Hypothalamus (tissue), 51 donors: Measurements from ENCODE around the gene JAML.

Experiments used
- DNase-seq, 51 donors: peaks; one replicate each; lab custom pipeline; 2025; lab: John Stamatoyannopoulos, UW

JAML gene

DNA sequence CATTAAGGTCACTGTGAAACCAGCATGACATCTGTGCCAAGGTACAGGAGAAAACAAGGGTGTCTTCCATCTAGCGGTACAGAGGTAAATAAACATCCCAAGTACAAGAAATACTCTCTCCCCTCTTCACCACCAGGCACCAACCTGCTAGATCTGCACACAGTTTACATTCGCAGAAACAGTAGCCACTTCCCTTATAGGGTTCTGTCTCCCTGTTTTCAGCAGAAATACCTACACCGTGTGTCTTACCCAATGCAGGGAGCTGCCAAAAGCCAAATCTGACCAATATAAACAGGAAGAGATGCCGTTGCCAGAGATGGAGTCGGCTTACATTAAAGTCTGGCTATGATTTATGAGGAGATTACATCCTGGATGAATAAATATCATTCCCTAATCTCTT is 73.4 kb downstream of the JAML start:
- DNase-seq, result no peak

DNA sequence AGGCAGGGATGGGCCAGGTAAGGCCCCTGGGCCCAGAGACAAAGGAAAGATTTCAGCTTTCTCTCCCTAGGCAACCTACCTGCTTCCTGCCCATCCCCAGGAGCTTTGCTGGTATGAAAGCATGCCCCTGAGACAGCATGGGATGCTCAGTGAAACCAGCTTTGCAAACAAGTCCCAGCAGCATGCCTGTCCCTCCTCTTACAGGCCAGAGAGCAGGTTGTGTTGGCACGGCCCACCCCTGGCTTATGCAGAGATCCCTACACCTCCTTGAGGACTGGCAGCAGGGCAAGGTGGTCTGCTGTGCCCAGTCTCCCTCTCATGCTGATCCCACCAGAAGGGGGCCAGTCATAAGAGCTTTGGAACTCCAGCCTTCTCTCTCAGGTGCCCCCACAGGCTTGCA is 75.3 kb downstream of the JAML start:
- DNase-seq, result no peak

- peak in 8 of 51 donors; percentile 8 to 37 (median 21) for DNase-seq
Measured at GRCh38 chr11:118148856-118149255, 76.0 kb downstream of the JAML start.

- no peak for DNase-seq
Measured at GRCh38 chr11:118148240-118148639, 76.6 kb downstream of the JAML start.

- DNase-seq, result no peak
Measured at GRCh38 chr11:118147502-118147901, 77.3 kb downstream of the JAML start.

- no peak for DNase-seq
Measured at GRCh38 chr11:118146554-118146953, 78.3 kb downstream of the JAML start.

- DNase-seq, result peak in 49 of 51 donors; percentile 24 to 85 (median 67)
Measured at GRCh38 chr11:118145285-118146227, 79.3 kb downstream of the JAML start.

DNA sequence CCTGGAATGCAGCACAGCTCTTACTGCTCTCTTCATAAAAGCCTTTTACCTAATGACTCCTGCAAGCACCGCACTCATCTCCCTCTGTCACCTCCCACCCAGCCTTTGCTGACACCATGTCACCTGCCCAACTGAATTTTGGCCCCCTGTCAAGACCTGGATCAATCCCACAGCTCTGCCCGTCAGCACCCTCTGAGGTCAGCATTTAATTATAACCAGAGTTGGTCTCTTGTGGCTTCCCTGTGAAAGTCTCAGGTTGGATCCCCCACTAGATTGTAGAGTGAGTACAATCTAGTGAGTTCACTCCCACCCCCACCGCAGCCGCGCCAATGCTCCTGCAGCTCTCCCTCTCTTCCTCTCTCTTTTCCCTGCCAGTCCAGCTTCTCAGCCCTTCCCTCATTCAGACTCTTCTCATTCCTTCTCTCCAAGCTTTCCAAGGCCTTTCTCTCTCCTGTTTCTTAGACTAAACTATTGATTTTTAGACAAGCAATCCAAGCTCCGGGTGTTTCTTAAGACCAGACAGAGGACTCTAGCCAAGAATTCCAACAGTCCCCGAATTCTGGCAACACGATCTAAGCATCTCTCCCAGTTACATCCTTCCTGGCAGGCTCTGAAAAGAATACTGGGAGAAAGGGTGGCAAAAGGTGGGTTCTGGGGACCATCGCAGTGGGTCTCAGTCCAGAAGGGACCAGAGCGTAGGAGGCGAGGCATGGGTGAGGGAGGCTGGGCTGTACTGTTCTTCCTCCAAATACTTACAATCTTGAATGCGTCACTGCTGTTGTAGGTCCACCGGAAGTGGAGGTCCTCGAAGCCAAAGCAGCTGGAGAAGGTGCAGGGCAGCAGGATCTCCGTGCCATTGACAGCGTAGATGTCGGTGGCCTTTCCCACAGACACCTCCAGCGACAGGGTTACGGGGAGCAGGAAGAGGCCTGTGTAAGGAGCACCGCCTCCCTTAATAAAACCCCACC is 80.2 kb downstream of the JAML start:
- DNase-seq, result peak in 1 of 51 donors; percentile 42
